Neural cell (in vitro differentiated cells): ENCODE results near the gene NFAM1.

Source experiments
- EP300 ChIP-seq: fragments of 450-650 bp; conservative IDR thresholded peaks from 2 replicates; pipeline ENCODE4 v1.6.1; 2014; ENCODE audit warnings: antibody characterized with exemption, mild to moderate bottlenecking, moderate library complexity; ENCODE audit not compliant: poor library complexity, severe bottlenecking
- EZH2 ChIP-seq: fragments of 200-600, 300-800 bp; shearing (Covaris generic), sonication (generic); IDR thresholded peaks from 2 replicates; pipeline ENCODE4 v1.6.1; 2014; ENCODE audit warnings: antibody characterized with exemption, low read length, borderline replicate concordance, mild to moderate bottlenecking; ENCODE audit not compliant: insufficient read depth, poor library complexity, severe bottlenecking
- MXI1 ChIP-seq: fragments of 450-650 bp; conservative IDR thresholded peaks from 2 replicates; pipeline ENCODE4 v1.6.1; 2014; ENCODE audit warnings: antibody characterized with exemption, mild to moderate bottlenecking; ENCODE audit not compliant: poor library complexity, severe bottlenecking
- POLR2AphosphoS5 ChIP-seq: IDR thresholded peaks from 2 replicates; pipeline ENCODE4 v1.6.1; 2012
- RAD21 ChIP-seq: fragments of 450-650 bp; conservative IDR thresholded peaks from 2 replicates; pipeline ENCODE4 v1.6.1; 2014; ENCODE audit warnings: antibody characterized with exemption, mild to moderate bottlenecking, moderate library complexity
- SMC3 ChIP-seq: fragments of 450-650 bp; conservative IDR thresholded peaks from 2 replicates; pipeline ENCODE4 v1.6.1; 2014; ENCODE audit warnings: antibody characterized with exemption, mild to moderate bottlenecking, moderate library complexity; ENCODE audit not compliant: poor library complexity
- TF ChIP-seq, protein P1 (sequence below): fragments of 450-650 bp; IDR thresholded peaks from 2 replicates; pipeline ENCODE4 v1.5.1; 2014; ENCODE audit warnings: antibody characterized with exemption, mild to moderate bottlenecking, moderate library complexity; ENCODE audit not compliant: poor library complexity, severe bottlenecking
- TF ChIP-seq, protein P2 (sequence below): IDR thresholded peaks from 2 replicates; pipeline ENCODE4 v1.6.1; 2012; ENCODE audit warnings: borderline replicate concordance

DNA sequence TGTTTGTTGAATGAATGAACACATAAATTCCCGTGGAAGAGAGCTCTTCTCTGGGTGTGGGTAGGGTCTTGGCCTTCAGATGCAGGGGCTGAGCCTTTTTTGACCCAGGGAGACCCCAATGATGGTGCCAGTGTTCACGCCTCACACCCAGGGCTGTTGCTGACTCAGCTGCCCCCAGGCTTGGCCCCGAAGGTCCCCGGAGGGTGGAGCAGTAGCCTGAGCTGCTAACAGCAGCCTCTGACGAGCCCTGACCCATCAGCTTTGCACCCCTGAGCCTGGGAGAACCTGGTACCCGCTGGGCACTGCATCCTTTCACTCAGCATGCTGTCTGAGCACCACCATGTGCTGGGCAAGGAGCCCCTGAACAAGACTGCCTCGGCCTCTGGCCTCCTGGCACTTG, 23.9 kb downstream of the NFAM1 start:
- TF ChIP-seq, protein P1, sequence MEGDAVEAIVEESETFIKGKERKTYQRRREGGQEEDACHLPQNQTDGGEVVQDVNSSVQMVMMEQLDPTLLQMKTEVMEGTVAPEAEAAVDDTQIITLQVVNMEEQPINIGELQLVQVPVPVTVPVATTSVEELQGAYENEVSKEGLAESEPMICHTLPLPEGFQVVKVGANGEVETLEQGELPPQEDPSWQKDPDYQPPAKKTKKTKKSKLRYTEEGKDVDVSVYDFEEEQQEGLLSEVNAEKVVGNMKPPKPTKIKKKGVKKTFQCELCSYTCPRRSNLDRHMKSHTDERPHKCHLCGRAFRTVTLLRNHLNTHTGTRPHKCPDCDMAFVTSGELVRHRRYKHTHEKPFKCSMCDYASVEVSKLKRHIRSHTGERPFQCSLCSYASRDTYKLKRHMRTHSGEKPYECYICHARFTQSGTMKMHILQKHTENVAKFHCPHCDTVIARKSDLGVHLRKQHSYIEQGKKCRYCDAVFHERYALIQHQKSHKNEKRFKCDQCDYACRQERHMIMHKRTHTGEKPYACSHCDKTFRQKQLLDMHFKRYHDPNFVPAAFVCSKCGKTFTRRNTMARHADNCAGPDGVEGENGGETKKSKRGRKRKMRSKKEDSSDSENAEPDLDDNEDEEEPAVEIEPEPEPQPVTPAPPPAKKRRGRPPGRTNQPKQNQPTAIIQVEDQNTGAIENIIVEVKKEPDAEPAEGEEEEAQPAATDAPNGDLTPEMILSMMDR: no peak
- TF ChIP-seq, protein P2, sequence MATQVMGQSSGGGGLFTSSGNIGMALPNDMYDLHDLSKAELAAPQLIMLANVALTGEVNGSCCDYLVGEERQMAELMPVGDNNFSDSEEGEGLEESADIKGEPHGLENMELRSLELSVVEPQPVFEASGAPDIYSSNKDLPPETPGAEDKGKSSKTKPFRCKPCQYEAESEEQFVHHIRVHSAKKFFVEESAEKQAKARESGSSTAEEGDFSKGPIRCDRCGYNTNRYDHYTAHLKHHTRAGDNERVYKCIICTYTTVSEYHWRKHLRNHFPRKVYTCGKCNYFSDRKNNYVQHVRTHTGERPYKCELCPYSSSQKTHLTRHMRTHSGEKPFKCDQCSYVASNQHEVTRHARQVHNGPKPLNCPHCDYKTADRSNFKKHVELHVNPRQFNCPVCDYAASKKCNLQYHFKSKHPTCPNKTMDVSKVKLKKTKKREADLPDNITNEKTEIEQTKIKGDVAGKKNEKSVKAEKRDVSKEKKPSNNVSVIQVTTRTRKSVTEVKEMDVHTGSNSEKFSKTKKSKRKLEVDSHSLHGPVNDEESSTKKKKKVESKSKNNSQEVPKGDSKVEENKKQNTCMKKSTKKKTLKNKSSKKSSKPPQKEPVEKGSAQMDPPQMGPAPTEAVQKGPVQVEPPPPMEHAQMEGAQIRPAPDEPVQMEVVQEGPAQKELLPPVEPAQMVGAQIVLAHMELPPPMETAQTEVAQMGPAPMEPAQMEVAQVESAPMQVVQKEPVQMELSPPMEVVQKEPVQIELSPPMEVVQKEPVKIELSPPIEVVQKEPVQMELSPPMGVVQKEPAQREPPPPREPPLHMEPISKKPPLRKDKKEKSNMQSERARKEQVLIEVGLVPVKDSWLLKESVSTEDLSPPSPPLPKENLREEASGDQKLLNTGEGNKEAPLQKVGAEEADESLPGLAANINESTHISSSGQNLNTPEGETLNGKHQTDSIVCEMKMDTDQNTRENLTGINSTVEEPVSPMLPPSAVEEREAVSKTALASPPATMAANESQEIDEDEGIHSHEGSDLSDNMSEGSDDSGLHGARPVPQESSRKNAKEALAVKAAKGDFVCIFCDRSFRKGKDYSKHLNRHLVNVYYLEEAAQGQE: no peak
- TF ChIP-seq EZH2 (no peak), MXI1 (no peak), RAD21 (no peak), SMC3 (no peak), EP300 (no peak), POLR2AphosphoS5 (no peak)
